H9 (cell line): ENCODE data around the gene FBRSL1. TPM values are rescaled to one million over a fixed set of nuclear protein-coding genes. Genes with fewer than 3 reads are reported as not detected.

ENCODE experiments used
- DNase-seq: peaks from one replicate; pipeline ENCODE4 v3.0.0-alpha.2; 2017
- H2AFZ ChIP-seq: one replicate; pipeline ENCODE4 v1.6.1; 2013; ENCODE audit warnings: mild to moderate bottlenecking, low read length, control low read depth, moderate library complexity
- H2AK5ac ChIP-seq: 2 replicates; pipeline ENCODE4 v1.6.1; 2013; ENCODE audit warnings: low read length, control low read depth, mixed read lengths; ENCODE audit not compliant: insufficient read length
- H2BK120ac ChIP-seq: one replicate; pipeline ENCODE4 v1.6.1; 2013; ENCODE audit warnings: low read depth, mild to moderate bottlenecking, low read length, control low read depth, inconsistent platforms; ENCODE audit not compliant: poor library complexity, severe bottlenecking
- H2BK12ac ChIP-seq: 2 replicates; pipeline ENCODE4 v1.6.1; 2013; ENCODE audit warnings: low read length, control low read depth, mixed read lengths, low read depth; ENCODE audit not compliant: insufficient read length
- H2BK15ac ChIP-seq: 2 replicates; pipeline ENCODE4 v1.6.1; 2013; ENCODE audit warnings: low read depth, low read length, control low read depth
- H2BK20ac ChIP-seq: one replicate; pipeline ENCODE4 v1.6.1; 2013; ENCODE audit warnings: low read depth, mild to moderate bottlenecking, low read length, control low read depth, inconsistent platforms; ENCODE audit not compliant: poor library complexity, severe bottlenecking
- H2BK5ac ChIP-seq: 2 replicates; pipeline ENCODE4 v1.6.1; 2013; ENCODE audit warnings: low read length, control low read depth, mixed read lengths; ENCODE audit not compliant: insufficient read length
- H3K14ac ChIP-seq: 2 replicates; pipeline ENCODE4 v1.6.1; 2013; ENCODE audit warnings: low read length, control low read depth; ENCODE audit not compliant: insufficient read depth
- H3K18ac ChIP-seq: 2 replicates; pipeline ENCODE4 v1.6.1; 2013; ENCODE audit warnings: low read depth, mild to moderate bottlenecking, mixed read lengths, low read length, control low read depth; ENCODE audit not compliant: insufficient read length
- H3K23ac ChIP-seq: 2 replicates; pipeline ENCODE4 v1.6.1; 2013; ENCODE audit warnings: low read length, control low read depth, mixed read lengths, low read depth; ENCODE audit not compliant: insufficient read length
- H3K23me2 ChIP-seq: 2 replicates; pipeline ENCODE4 v1.6.1; 2013; ENCODE audit warnings: low read depth, mild to moderate bottlenecking, mixed read lengths, low read length, control low read depth; ENCODE audit not compliant: insufficient read length, poor library complexity, severe bottlenecking
- H3K27ac ChIP-seq: 2 replicates; pipeline ENCODE4 v1.5.1; 2013; ENCODE audit warnings: low read length, control low read depth, mixed read lengths, low read depth; ENCODE audit not compliant: insufficient read length
- H3K27me3 ChIP-seq: 2 replicates; pipeline ENCODE4 v1.6.1; 2013; ENCODE audit warnings: low read length, control low read depth, inconsistent platforms; ENCODE audit not compliant: insufficient read depth
- H3K4ac ChIP-seq: 2 replicates; pipeline ENCODE4 v1.6.1; 2013; ENCODE audit warnings: low read depth, mild to moderate bottlenecking, control low read depth, inconsistent platforms, low read length, moderate library complexity
- H3K4me1 ChIP-seq: 2 replicates; pipeline ENCODE4 v1.6.1; 2013; ENCODE audit warnings: low read length, control low read depth, inconsistent platforms; ENCODE audit not compliant: insufficient read depth
- H3K4me2 ChIP-seq: 2 replicates; pipeline ENCODE4 v1.6.1; 2013; ENCODE audit warnings: low read length, control low read depth, mixed read lengths; ENCODE audit not compliant: insufficient read length, insufficient read depth
- H3K56ac ChIP-seq: 2 replicates; pipeline ENCODE4 v1.6.1; 2013; ENCODE audit warnings: low read depth, mild to moderate bottlenecking, mixed read lengths, low read length, control low read depth; ENCODE audit not compliant: insufficient read length
- H3K79me1 ChIP-seq: 2 replicates; pipeline ENCODE4 v1.6.1; 2013; ENCODE audit warnings: low read depth, mild to moderate bottlenecking, moderate library complexity, low read length, control low read depth, inconsistent platforms; ENCODE audit not compliant: insufficient read depth, poor library complexity, severe bottlenecking
- H3K79me2 ChIP-seq: 2 replicates; pipeline ENCODE4 v1.6.1; 2013; ENCODE audit warnings: low read length, control low read depth, inconsistent platforms; ENCODE audit not compliant: insufficient read depth
- H3K9ac ChIP-seq: 2 replicates; pipeline ENCODE4 v1.6.1; 2013; ENCODE audit warnings: low read length, control low read depth, mixed read lengths; ENCODE audit not compliant: insufficient read length; ENCODE audit errors: extremely low read depth
- H3K9me3 ChIP-seq: one replicate; pipeline ENCODE4 v1.6.1; 2013; ENCODE audit warnings: low read depth, low read length, inconsistent platforms; ENCODE audit not compliant: control insufficient read depth
- H3T11ph ChIP-seq: one replicate; pipeline ENCODE4 v1.6.1; 2013; ENCODE audit warnings: mild to moderate bottlenecking, low read length, control low read depth, inconsistent platforms
- H4K20me1 ChIP-seq: one replicate; pipeline ENCODE4 v1.6.1; 2013; ENCODE audit not compliant: control insufficient read depth, insufficient read length, insufficient read depth
- H4K5ac ChIP-seq: 2 replicates; pipeline ENCODE4 v1.6.1; 2013; ENCODE audit warnings: low read depth, mild to moderate bottlenecking, mixed read lengths, low read length, control low read depth; ENCODE audit not compliant: insufficient read length
- H4K8ac ChIP-seq: replicated peaks from 2 replicates; pipeline ENCODE4 v1.6.1; 2013; ENCODE audit warnings: low read length, control low read depth, mixed read lengths, low read depth; ENCODE audit not compliant: insufficient read length
- H4K91ac ChIP-seq: 2 replicates; pipeline ENCODE4 v1.6.1; 2013; ENCODE audit warnings: low read depth, mild to moderate bottlenecking, moderate library complexity, mixed read lengths, low read length, control low read depth; ENCODE audit not compliant: insufficient read length
- H3K27ac Mint-ChIP-seq, 3 experiments: 2 replicates in 2 of 3; 3 replicates in 1 of 3; pipeline ENCODE4 v1.8.0; 2020 to 2021; ENCODE audit warnings: mixed read lengths in 3 of 3, mild to moderate bottlenecking in 1 of 3, moderate library complexity in 1 of 3
- H3K27me3 Mint-ChIP-seq: 2 replicates; pipeline ENCODE4 v1.8.0; 2021; ENCODE audit warnings: low read depth, mild to moderate bottlenecking, moderate library complexity, mixed read lengths
- H3K36me3 Mint-ChIP-seq, 3 experiments: 2 replicates in 2 of 3; 3 replicates in 1 of 3; pipeline ENCODE4 v1.8.0; 2020 to 2021; ENCODE audit warnings: low read depth in 3 of 3, mixed read lengths in 3 of 3; ENCODE audit not compliant: insufficient read depth in 1 of 3
- H3K4me1 Mint-ChIP-seq, 2 experiments: 2 replicates each; pipeline ENCODE4 v1.8.0; 2020; ENCODE audit warnings: mixed read lengths in 2 of 2
- H3K4me3 Mint-ChIP-seq, 2 experiments: 2 replicates in 1 of 2; 3 replicates in 1 of 2; pipeline ENCODE4 v1.8.0; 2020 to 2021; ENCODE audit warnings: mild to moderate bottlenecking in 2 of 2, mixed read lengths in 2 of 2, moderate library complexity in 1 of 2
- H3K9me3 Mint-ChIP-seq, 2 experiments: 2 replicates in 1 of 2; 3 replicates in 1 of 2; pipeline ENCODE4 v1.8.0; 2020; ENCODE audit warnings: mild to moderate bottlenecking in 2 of 2, mixed read lengths in 2 of 2, moderate library complexity in 1 of 2
- WGBS: extraction: QIAGEN DNeasy Blood & Tissue Kit; methylation state at CpG from one replicate; pipeline ENCODE4 v1.1.7; 2013; ENCODE audit warnings: missing lambda C conversion rate, low lambda C conversion rate, mixed read lengths; ENCODE audit not compliant: insufficient read length; ENCODE audit errors: extremely low coverage; 5-methylcytosine and 5-hydroxymethylcytosine counted together
- total RNA-seq: library from RNA; stranded (reverse); gene quantifications from 2 replicates; pipeline ENCODE4 v1.2.1, GENCODE V29; 2021
- TF ChIP-seq, protein P1 (sequence below): fragments of 200-600 bp; sonication (generic); conservative IDR thresholded peaks from 3 replicates; pipeline ENCODE4 v1.8.0; 2021; ENCODE audit warnings: antibody characterized with exemption, mild to moderate bottlenecking

FBRSL1 gene
- total RNA-seq, 1 experiment from 2014 or later, result 90.8 TPM

GRCh38 chr12:132518354-132518992, 28.5 kb downstream of the FBRSL1 start:
- no CpG with 5 or more reads among the region's 7 CpGs for WGBS
- no peak overlapping the region for H2AFZ ChIP-seq
- no peaks in the 10 kb centered on the region for H3K79me1 ChIP-seq
- Mint-ChIP-seq H3K36me3 (peaks cover 17 to 20% (median 19%) of the 10 kb centered on the region in 3 experiments), H3K4me1 (no peaks in the 10 kb centered on the region; a peak in 1 of 4 replicates), H3K9me3 (peaks cover 16 to 17% of the 10 kb centered on the region in 2 experiments), H3K27me3 (peaks cover 64% of the 10 kb centered on the region), H3K27ac (no peak overlapping the region; a peak in 1 of 7 replicates), H3K4me3 (no peak overlapping the region)
- no peak overlapping the region for H3K18ac ChIP-seq
- H4K20me1 ChIP-seq, result no peaks in the 10 kb centered on the region
- no peak overlapping the region for H3T11ph ChIP-seq
- no peaks in the 10 kb centered on the region for H3K79me2 ChIP-seq
- H3K4me2 ChIP-seq, result no peak overlapping the region
- H3K27ac ChIP-seq, result no peak overlapping the region
- TF ChIP-seq, protein P1, sequence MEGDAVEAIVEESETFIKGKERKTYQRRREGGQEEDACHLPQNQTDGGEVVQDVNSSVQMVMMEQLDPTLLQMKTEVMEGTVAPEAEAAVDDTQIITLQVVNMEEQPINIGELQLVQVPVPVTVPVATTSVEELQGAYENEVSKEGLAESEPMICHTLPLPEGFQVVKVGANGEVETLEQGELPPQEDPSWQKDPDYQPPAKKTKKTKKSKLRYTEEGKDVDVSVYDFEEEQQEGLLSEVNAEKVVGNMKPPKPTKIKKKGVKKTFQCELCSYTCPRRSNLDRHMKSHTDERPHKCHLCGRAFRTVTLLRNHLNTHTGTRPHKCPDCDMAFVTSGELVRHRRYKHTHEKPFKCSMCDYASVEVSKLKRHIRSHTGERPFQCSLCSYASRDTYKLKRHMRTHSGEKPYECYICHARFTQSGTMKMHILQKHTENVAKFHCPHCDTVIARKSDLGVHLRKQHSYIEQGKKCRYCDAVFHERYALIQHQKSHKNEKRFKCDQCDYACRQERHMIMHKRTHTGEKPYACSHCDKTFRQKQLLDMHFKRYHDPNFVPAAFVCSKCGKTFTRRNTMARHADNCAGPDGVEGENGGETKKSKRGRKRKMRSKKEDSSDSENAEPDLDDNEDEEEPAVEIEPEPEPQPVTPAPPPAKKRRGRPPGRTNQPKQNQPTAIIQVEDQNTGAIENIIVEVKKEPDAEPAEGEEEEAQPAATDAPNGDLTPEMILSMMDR, result no peak
- no peaks in the 10 kb centered on the region for H3K4me1 ChIP-seq
- no peak overlapping the region for H4K5ac ChIP-seq
- no peak overlapping the region for H2BK120ac ChIP-seq
- no peak overlapping the region for H2BK15ac ChIP-seq
- H3K23ac ChIP-seq, result no peak overlapping the region
- peaks cover 15% of the 10 kb centered on the region for H3K9me3 ChIP-seq
- no peak overlapping the region for H3K4ac ChIP-seq
- no peak overlapping the region for H3K9ac ChIP-seq
- peak overlapping the region; percentile 8 for H4K8ac ChIP-seq
- H3K27me3 ChIP-seq, result peaks cover 3% of the 10 kb centered on the region; the same call in 1 of the 2 replicates
- H2BK5ac ChIP-seq, result no peak overlapping the region
- H3K23me2 ChIP-seq, result no peaks in the 10 kb centered on the region
- DNase-seq, result no peak
- H3K56ac ChIP-seq, result no peak overlapping the region
- no peak overlapping the region for H2BK20ac ChIP-seq
- no peak overlapping the region for H2BK12ac ChIP-seq
- no peak overlapping the region for H3K14ac ChIP-seq
- H2AK5ac ChIP-seq, result no peak overlapping the region
- no peak overlapping the region for H4K91ac ChIP-seq
